Central memory CD8-positive, alpha-beta T cell (primary cell): ENCODE results near the gene SMPDL3A.

Experiments
- ATAC-seq: fragments of 150-1000 bp; cut with Tn5 transposase; replicated peaks from 2 replicates; pipeline ENCODE4 v1.10.0; 2022; ENCODE audit warnings: mild to moderate bottlenecking, moderate FRiP score, moderate number of reproducible peaks; ENCODE audit not compliant: poor library complexity, severe bottlenecking; ENCODE audit errors: extremely low read depth
- DNase-seq, 2 donors: peaks; one replicate each; pipeline ENCODE4 v3.0.0; 2021; ENCODE audit warnings: low spot score in 2 of 2
- H3K27ac Mint-ChIP-seq: one replicate; pipeline ENCODE4 v1.8.0; 2022; ENCODE audit warnings: low read depth, mild to moderate bottlenecking, moderate library complexity, mixed read lengths
- H3K27me3 Mint-ChIP-seq: one replicate; pipeline ENCODE4 v1.8.0; 2022; ENCODE audit warnings: mixed read lengths
- H3K36me3 Mint-ChIP-seq: one replicate; pipeline ENCODE4 v1.8.0; 2022; ENCODE audit warnings: mild to moderate bottlenecking, moderate library complexity, mixed read lengths; ENCODE audit not compliant: insufficient read depth
- H3K4me1 Mint-ChIP-seq: one replicate; pipeline ENCODE4 v1.8.0; 2022; ENCODE audit warnings: mixed read lengths
- H3K4me3 Mint-ChIP-seq: one replicate; pipeline ENCODE4 v1.8.0; 2022; ENCODE audit warnings: mild to moderate bottlenecking, moderate library complexity, mixed read lengths
- H3K9me3 Mint-ChIP-seq: one replicate; pipeline ENCODE4 v1.8.0; 2022; ENCODE audit warnings: mixed read lengths

The SMPDL3A gene

DNA sequence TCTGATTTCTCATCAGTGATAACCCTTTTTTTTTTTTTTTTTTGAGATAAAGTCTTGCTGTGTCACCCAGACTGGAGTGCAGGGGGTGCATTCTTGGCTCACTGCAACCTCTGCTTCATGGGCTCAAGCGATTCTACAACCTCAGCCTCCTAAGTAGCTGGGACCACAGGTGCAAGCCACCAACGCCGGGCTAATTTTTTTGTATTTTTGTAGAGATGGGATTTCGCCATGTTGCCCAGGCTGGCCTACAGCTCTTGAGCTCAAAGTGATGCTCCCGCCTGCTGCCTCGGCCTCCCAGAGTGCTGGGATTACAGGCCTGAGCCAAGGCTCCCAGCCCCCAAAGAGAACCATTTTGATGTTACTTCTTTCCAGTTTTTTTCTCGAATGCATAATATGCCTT, 7.3 kb upstream of the SMPDL3A start:
- H3K9me3 Mint-ChIP-seq: no peaks in the 10 kb centered on the region
- no peak for DNase-seq
- no peak for ATAC-seq
- no peak overlapping the region for H3K4me3 Mint-ChIP-seq
- H3K27ac Mint-ChIP-seq: no peak overlapping the region
- peaks cover 21% of the 10 kb centered on the region for H3K27me3 Mint-ChIP-seq
- H3K4me1 Mint-ChIP-seq: no peaks in the 10 kb centered on the region
- no peaks in the 10 kb centered on the region for H3K36me3 Mint-ChIP-seq

GRCh38 chr6:122783401-122783800, 5.7 kb upstream of the SMPDL3A start:
- Mint-ChIP-seq H3K27me3 (peaks cover 38% of the 10 kb centered on the region), H3K4me1 (no peaks in the 10 kb centered on the region), H3K4me3 (no peak overlapping the region), H3K27ac (no peak overlapping the region), H3K9me3 (no peaks in the 10 kb centered on the region), H3K36me3 (no peaks in the 10 kb centered on the region)
- no peak for DNase-seq
- ATAC-seq: no peak

DNA sequence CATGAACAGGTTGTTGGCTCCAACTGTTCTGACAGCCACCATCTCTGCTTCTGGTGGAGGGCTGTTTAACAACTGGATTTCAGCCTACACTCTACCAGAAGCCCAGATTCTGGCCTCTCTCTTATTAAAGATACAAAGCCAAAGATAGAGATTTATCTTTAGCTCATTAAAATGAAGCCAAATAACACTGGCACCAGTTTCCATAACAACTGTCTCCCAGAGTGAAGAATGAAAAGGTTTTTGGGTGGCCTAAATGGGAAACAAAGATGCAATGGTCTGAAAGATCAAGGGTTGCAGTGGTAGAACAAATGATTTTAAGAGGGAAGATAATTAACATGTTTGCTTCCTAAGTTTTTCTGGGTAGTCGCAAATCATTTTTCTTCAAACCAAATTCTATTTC, 3.2 kb upstream of the SMPDL3A start:
- ATAC-seq (no peak), DNase-seq (no peak)
- Mint-ChIP-seq H3K27ac (no peak overlapping the region), H3K4me1 (peaks cover 5% of the 10 kb centered on the region), H3K36me3 (peaks cover 2% of the 10 kb centered on the region), H3K9me3 (no peaks in the 10 kb centered on the region), H3K27me3 (peaks cover 43% of the 10 kb centered on the region), H3K4me3 (no peak overlapping the region)

DNA sequence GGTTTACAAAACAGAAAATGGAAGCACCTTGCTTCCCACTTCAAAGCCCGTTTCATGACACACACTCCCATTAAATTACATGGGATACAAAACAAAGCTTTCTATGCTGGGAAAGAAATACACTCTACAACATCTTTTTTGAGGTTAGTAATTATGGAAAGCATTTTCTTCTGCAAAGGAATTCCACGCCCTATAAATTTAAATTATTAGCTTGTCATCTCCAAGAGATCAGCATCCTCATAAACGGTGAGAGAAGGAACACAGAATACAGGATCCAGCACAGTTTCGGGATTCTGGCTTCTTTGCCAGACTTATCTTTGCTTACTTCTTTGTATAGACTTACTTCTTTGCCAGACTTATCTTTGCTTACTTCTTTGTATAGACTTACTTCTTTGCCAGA, 1.3 kb upstream of the SMPDL3A start:
- Mint-ChIP-seq H3K4me1 (peaks cover 5% of the 10 kb centered on the region), H3K36me3 (peaks cover 2% of the 10 kb centered on the region), H3K4me3 (no peak overlapping the region), H3K27me3 (peaks cover 48% of the 10 kb centered on the region), H3K9me3 (no peaks in the 10 kb centered on the region), H3K27ac (no peak overlapping the region)
- ATAC-seq: no peak
- no peak for DNase-seq

DNA sequence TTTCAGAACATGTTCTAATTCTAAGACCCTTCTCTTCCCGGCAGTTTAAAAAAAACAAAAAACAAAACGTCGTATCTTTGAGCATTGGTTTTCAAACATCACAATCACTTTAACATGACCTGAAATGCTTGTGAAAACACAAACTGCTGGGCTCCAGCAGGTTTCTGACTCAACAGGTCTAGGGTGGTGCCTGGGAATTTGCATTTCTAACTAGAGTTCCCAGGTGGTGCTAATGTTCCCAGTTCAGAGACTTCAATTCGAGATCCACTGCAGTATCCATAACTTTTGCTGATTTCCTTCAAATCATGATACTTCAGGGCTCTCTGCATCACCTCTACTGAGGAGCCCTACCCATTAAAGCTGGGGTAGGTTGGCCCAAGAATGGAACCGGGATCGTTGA, 850 bp upstream of the SMPDL3A start:
- Mint-ChIP-seq H3K27me3 (peaks cover 48% of the 10 kb centered on the region), H3K4me1 (peaks cover 5% of the 10 kb centered on the region), H3K9me3 (no peaks in the 10 kb centered on the region), H3K36me3 (peaks cover 2% of the 10 kb centered on the region), H3K4me3 (no peak overlapping the region), H3K27ac (no peak overlapping the region)
- no peak for DNase-seq
- ATAC-seq: no peak

DNA sequence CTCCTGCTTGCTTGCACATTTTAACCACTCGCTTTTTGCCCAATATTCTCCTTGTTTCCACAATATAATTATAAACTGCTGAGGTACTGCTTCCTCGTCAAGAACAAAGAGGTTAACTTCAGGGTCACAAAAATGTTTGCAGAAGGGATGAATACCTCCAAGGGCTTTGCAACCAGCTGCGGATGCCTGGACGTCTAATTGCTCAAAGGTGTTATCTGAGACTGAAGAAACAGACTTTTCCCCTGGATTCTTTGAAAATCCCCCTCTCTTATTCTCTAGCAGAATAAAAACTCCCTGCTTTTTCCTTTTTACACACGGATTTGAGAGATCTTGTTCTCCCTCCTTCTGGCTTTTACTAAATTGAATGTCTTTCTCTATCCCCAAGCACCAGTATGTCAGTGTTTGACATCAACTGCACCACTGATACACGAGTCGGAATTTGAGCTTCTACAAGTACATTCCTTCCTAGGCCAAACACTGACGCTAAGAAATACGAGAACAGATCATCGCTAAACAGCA, 336 bp upstream of the SMPDL3A start:
- Mint-ChIP-seq H3K9me3 (no peaks in the 10 kb centered on the region), H3K27ac (no peak overlapping the region), H3K36me3 (peaks cover 2% of the 10 kb centered on the region), H3K27me3 (peaks cover 48% of the 10 kb centered on the region), H3K4me3 (peak overlapping the region; percentile 42), H3K4me1 (peaks cover 5% of the 10 kb centered on the region)
- DNase-seq: no peak
- no peak for ATAC-seq

GRCh38 chr6:122790028-122790422, 967 bp downstream of the SMPDL3A start:
- ATAC-seq (no peak), DNase-seq (no peak)
- Mint-ChIP-seq H3K36me3 (peaks cover 2% of the 10 kb centered on the region), H3K4me3 (peak overlapping the region; percentile 42), H3K9me3 (no peaks in the 10 kb centered on the region), H3K4me1 (peaks cover 5% of the 10 kb centered on the region), H3K27me3 (peaks cover 48% of the 10 kb centered on the region), H3K27ac (no peak overlapping the region)

DNA sequence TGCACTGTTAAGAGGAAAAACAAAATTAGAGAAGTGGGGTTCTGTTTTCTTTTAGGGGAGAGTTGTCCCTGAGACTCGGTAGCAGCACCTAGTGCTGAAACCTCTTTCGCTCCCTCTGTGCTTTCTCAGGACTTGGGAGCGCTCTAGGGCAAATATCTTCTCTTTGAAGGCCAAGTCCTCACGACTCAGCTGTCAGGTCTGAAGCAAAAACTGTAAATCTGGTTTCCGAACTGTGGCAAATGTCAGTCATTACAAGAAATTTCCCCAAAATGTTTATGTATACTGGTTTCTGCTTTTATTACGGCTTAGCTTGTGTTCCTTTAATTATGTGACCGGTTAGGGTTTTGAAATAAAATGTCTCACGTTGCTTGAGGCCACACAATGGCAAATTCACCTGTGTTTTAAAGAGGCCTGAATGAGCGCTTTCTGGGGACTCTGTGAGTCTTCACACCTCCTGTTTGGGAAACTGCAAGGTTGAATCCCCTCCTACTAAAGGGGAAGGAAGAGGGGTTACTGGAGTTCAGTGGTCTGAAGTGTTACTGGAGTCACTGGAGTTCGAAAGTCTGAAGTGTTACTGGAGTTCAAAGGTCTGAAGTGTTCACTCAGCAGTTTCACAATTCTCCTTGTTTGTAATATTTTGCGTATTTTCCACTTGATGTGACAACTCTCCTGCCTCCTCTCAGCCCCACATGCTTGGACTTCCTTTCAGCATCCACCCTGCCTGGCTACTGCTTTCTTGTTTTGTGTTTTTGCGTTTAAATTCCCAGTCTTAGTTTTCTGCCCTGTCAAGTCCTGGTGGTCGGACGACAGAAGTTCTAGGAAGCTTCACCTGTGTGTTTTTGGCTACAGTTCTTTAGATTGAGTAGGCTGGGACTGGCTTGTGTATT, 1.6 kb downstream of the SMPDL3A start:
- H3K27me3 Mint-ChIP-seq: peaks cover 48% of the 10 kb centered on the region
- H3K4me3 Mint-ChIP-seq: no peak overlapping the region
- H3K36me3 Mint-ChIP-seq: peaks cover 2% of the 10 kb centered on the region
- no peak overlapping the region for H3K27ac Mint-ChIP-seq
- H3K4me1 Mint-ChIP-seq: peaks cover 5% of the 10 kb centered on the region
- no peak for DNase-seq
- ATAC-seq: no peak
- H3K9me3 Mint-ChIP-seq: no peaks in the 10 kb centered on the region

DNA sequence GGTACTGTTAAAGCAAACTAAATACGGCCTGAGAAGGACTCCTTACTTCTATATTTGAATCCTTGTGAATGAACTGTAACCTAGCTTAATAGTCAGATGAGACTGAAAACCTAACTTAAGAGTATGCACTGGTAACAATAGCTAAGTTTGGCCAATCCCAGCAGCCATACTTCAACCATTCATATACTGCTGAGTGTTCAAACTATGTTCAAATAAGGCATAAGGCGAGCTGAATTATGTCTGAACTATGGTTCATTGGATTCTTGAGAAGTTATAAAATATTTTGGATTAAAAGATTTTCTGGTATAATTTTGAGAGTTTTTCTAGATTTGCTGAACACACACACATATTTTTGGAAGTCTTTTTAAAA, 2.2 kb downstream of the SMPDL3A start:
- Mint-ChIP-seq H3K27ac (no peak overlapping the region), H3K9me3 (no peaks in the 10 kb centered on the region), H3K4me1 (peaks cover 5% of the 10 kb centered on the region), H3K4me3 (no peak overlapping the region), H3K27me3 (peaks cover 48% of the 10 kb centered on the region), H3K36me3 (peaks cover 2% of the 10 kb centered on the region)
- ATAC-seq (no peak), DNase-seq (no peak)

DNA sequence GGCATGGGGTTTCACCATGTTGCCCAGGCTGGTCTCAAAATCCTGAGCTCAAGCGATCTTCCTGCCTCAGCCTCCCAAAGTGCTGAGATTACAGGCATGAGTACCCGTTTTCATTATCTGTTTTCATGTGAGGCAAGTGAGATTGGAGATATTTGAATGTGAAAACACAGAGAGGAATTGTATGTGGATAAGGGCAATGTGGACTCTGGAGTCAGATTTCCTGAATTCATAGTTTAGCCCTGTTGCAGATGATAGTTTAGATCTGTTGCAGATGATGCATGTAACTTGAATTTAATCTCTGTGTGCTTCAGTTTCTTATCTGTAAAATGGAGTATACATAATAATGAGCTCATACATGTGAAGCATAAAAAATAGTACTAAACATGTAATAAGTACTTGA, 3.7 kb downstream of the SMPDL3A start:
- Mint-ChIP-seq H3K4me3 (no peak overlapping the region), H3K9me3 (no peaks in the 10 kb centered on the region), H3K4me1 (peaks cover 5% of the 10 kb centered on the region), H3K27me3 (peaks cover 36% of the 10 kb centered on the region), H3K36me3 (peaks cover 2% of the 10 kb centered on the region), H3K27ac (no peak overlapping the region)
- DNase-seq (no peak), ATAC-seq (no peak)

DNA sequence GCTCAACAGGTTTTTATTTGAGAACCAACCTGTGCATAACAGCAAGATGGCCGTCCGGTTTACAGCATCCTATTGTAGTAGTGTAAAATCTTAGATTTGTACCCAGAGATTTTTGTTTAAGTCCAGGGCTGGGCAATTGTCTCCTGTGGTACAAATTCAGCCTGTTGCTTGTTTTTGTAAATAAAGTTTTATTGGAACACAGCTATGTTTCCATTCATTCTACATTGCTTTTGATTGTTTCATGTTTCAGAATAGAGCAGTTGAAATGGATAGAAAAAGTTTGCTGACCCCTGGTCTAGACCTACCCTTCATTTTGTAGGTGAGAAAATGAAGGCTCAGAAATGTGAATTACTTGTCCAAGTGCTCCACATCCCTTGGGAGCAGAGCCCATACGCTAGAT, 8.5 kb downstream of the SMPDL3A start:
- Mint-ChIP-seq H3K27me3 (no peaks in the 10 kb centered on the region), H3K27ac (no peak overlapping the region), H3K36me3 (peaks cover 3% of the 10 kb centered on the region), H3K4me1 (no peaks in the 10 kb centered on the region), H3K4me3 (no peak overlapping the region), H3K9me3 (no peaks in the 10 kb centered on the region)
- ATAC-seq (no peak), DNase-seq (no peak)

DNA sequence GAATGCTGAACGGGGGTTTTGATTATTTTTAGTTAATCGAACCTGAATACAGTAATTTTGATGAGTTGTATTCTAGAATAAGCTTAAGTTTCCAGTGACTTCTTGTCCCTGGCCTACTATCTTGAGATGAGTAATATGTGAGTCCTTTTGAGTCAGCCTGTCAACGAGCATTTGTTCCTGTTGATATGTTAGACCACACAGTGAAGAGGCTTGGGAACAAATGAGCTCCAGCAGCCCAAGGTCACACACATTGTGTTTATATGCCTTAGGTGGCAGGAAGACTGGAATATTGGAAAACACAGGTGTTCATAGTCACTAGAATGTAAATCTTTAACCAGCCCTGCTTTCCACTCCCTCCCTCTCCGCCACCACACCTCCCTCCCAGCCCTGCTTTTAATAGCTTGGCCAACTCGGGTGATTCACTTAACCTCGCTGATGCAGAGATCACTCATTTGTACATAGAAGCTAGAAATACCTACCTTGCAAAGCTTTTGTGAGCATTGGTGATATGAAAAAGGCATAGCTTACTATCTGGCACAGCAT, 9.1 kb downstream of the SMPDL3A start:
- no peak for ATAC-seq
- DNase-seq: no peak
- Mint-ChIP-seq H3K9me3 (no peaks in the 10 kb centered on the region), H3K4me3 (no peak overlapping the region), H3K36me3 (peaks cover 3% of the 10 kb centered on the region), H3K27me3 (no peaks in the 10 kb centered on the region), H3K27ac (no peak overlapping the region), H3K4me1 (no peaks in the 10 kb centered on the region)

DNA sequence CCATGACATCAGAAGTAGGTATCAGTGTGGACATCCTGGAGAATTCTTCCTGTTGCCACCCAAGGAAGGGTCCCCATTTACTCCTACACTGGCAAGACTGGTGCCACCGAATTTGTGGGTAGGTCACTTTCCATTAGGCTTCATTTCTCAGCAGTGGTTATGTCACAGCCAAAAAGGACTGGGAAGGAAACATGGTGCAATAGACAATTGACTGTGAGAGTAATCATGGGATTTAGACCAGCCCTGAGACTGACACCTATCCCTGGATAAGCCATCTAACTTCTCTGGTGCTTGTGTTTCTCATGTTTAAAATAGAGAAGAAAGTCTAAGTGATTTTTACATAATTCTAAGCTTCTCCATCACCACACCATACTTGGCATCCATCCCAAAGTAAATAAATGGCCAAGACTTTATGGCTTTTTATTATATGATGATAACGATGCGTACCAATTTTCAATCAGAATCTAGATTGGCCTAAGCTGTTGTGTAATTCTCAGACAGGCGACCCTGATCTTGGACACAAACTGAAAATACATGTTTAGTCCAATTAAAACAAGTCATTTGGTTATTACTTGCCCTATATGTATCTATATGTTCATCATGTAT, 10.2 kb downstream of the SMPDL3A start:
- ATAC-seq (no peak), DNase-seq (no peak)
- Mint-ChIP-seq H3K27me3 (no peaks in the 10 kb centered on the region), H3K4me3 (no peak overlapping the region), H3K27ac (no peak overlapping the region), H3K36me3 (peaks cover 3% of the 10 kb centered on the region), H3K9me3 (no peaks in the 10 kb centered on the region), H3K4me1 (no peaks in the 10 kb centered on the region)
